H1 (cell line): Measurements from ENCODE around the gene POU4F1. TPM values are rescaled to one million over a fixed set of nuclear protein-coding genes. Genes with fewer than 3 reads are reported as not detected.

Experiments used
- polyA plus RNA-seq, 7 experiments: library from polyadenylated mRNA; depleted of rRNA in 3 of 7; stranded (reverse) in 5 of 7; unstranded in 2 of 7; fragments of >200 nt in 5 of 7; fragments of 200-250 nt in 2 of 7; gene quantifications; 1 replicate in 5 of 7; 2 replicates in 1 of 7; 4 replicates in 1 of 7; pipeline versions ENCODE4 v1.2.1 to v1.2.3, GENCODE V29; 2011 to 2013; ENCODE audit warnings: missing spikeins in 2 of 7, mixed read lengths in 2 of 7
- total RNA-seq: library from RNA; stranded (reverse); fragmentation: NEBNext Ultra II Directional; extraction: Animal tissue kit (Norgen Biotek cat#: 25700); gene quantifications from 2 replicates; pipeline ENCODE4 v1.2.1, GENCODE V29; 2021

Gene POU4F1
- total and polyA plus RNA-seq, 2 of the 8 experiments (the other 6 are each of a cell fraction or from before 2014, with no cell fraction given): 0.09 to 0.32 TPM

Other genes with a start within 250 kb of the POU4F1 start
- gene OBI1, start 55.6 kb upstream of the POU4F1 start, total RNA-seq: 13.5 and 14.3 TPM in 2 replicates
- gene OBI1, start 55.6 kb upstream of the POU4F1 start, polyA plus RNA-seq (2011; rRNA removed): 3.3 and 7.1 TPM in 2 replicates